H1 (cell line): Measurements from ENCODE around the gene RAD51B. TPM values are rescaled to one million over a fixed set of nuclear protein-coding genes. Genes with fewer than 3 reads are reported as not detected.
A peak's percentile ranks its signal among the peaks of the same experiment; 100 is the strongest.

ENCODE experiments used
- CTCF ChIA-PET: fragments of 300-600 bp; sonication (Branson Sonifier 250); formaldehyde crosslinking; loops from one replicate; lab custom pipeline; 2021; ENCODE audit not compliant: partially characterized antibody; lab: Charles Lee
- POLR2A ChIA-PET: fragments of 300-600 bp; sonication (Branson Sonifier 250); formaldehyde crosslinking; loops from one replicate; lab custom pipeline; 2021; ENCODE audit warnings: inconsistent platforms; ENCODE audit not compliant: partially characterized antibody; lab: Charles Lee
- DNase-seq, 2 experiments: peaks; one replicate each; pipeline versions ENCODE4 v3.0.0 to v3.0.0-alpha.2; 2010 to 2022; ENCODE audit warnings: low spot score in 2 of 2, low read depth in 1 of 2, mixed read lengths in 1 of 2
- FAIRE-seq: peaks from 2 replicates; lab custom pipeline; 2011; peaks lifted over from hg19 to GRCh38; lab: Jason Lieb, UNC
- H2AFZ ChIP-seq: 2 replicates; pipeline ENCODE4 v1.8.1; 2012; ENCODE audit warnings: low read length, inconsistent platforms
- H2AK5ac ChIP-seq: 2 replicates; pipeline ENCODE4 v1.6.1; 2013; ENCODE audit warnings: low read depth, low read length
- H2BK120ac ChIP-seq: replicated peaks from 2 replicates; pipeline ENCODE3; 2013; ENCODE audit warnings: low read depth, low read length, inconsistent platforms
- H2BK12ac ChIP-seq: 2 replicates; pipeline ENCODE4 v1.6.1; 2013; ENCODE audit warnings: low read depth, low read length
- H2BK15ac ChIP-seq: 2 replicates; pipeline ENCODE4 v1.6.1; 2013; ENCODE audit warnings: low read length
- H2BK20ac ChIP-seq: 2 replicates; pipeline ENCODE4 v1.6.1; 2013; ENCODE audit warnings: low read length
- H2BK5ac ChIP-seq: 2 replicates; pipeline ENCODE4 v1.6.1; 2013; ENCODE audit warnings: low read depth, low read length
- H3K14ac ChIP-seq: 2 replicates; pipeline ENCODE4 v1.6.1; 2013; ENCODE audit warnings: inconsistent platforms; ENCODE audit not compliant: insufficient read length
- H3K18ac ChIP-seq: 2 replicates; pipeline ENCODE4 v1.6.1; 2013; ENCODE audit warnings: low read length; ENCODE audit errors: extremely low read depth
- H3K23ac ChIP-seq: 2 replicates; pipeline ENCODE4 v1.6.1; 2013; ENCODE audit warnings: inconsistent platforms; ENCODE audit not compliant: insufficient read length
- H3K23me2 ChIP-seq: 2 replicates; pipeline ENCODE4 v1.6.1; 2013; ENCODE audit warnings: low read depth, low read length
- H3K27ac ChIP-seq: 2 replicates; pipeline ENCODE4 v1.6.1; 2011; ENCODE audit warnings: low read depth, low read length, inconsistent platforms
- H3K27me3 ChIP-seq, 4 experiments: replicated peaks in 1 of 4; 1 replicate in 1 of 4; 2 replicates in 3 of 4; pipeline versions ENCODE4 v1.6.1 to v1.8.1; 2011 to 2013; ENCODE audit warnings: low read length in 3 of 4, mild to moderate bottlenecking in 3 of 4, inconsistent platforms in 2 of 4, mixed read lengths in 2 of 4, moderate library complexity in 1 of 4; ENCODE audit not compliant: control insufficient read depth in 3 of 4, insufficient read depth in 3 of 4; ENCODE audit errors: extremely low read depth in 1 of 4
- H3K36me3 ChIP-seq, 4 experiments: 2 replicates each; pipeline versions ENCODE4 v1.6.1 to v1.8.1; 2011 to 2013; ENCODE audit warnings: mild to moderate bottlenecking in 4 of 4, low read length in 3 of 4, moderate library complexity in 2 of 4, control low read depth in 1 of 4, inconsistent platforms in 1 of 4; ENCODE audit not compliant: insufficient read depth in 4 of 4, control insufficient read depth in 2 of 4
- H3K4ac ChIP-seq: replicated peaks from 2 replicates; pipeline ENCODE3; 2013; ENCODE audit warnings: low read length, low read depth, mixed read lengths, inconsistent platforms; ENCODE audit not compliant: insufficient read length
- H3K4me1 ChIP-seq, 4 experiments: replicated peaks in 1 of 4; 1 replicate in 1 of 4; 2 replicates in 3 of 4; pipeline versions ENCODE4 v1.6.1 to v1.8.1; 2011 to 2013; ENCODE audit warnings: low read length in 3 of 4, inconsistent platforms in 2 of 4, mixed read lengths in 1 of 4; ENCODE audit not compliant: insufficient read depth in 4 of 4, control insufficient read depth in 3 of 4
- H3K4me2 ChIP-seq, 2 experiments: 2 replicates each; pipeline versions ENCODE4 v1.6.1 to v1.8.1; 2011 to 2013; ENCODE audit warnings: low read depth in 2 of 2, low read length in 2 of 2, control low read depth in 1 of 2, inconsistent platforms in 1 of 2, mild to moderate bottlenecking in 1 of 2; ENCODE audit not compliant: insufficient read depth in 1 of 2
- H3K4me3 ChIP-seq, 4 experiments: fragments of 200-600, 300-600 bp in 1 of 4; sonication (generic), shearing (Covaris generic), sonication (Bioruptor Twin) in 1 of 4; 2 replicates each; pipeline versions ENCODE4 v1.5.1 to v1.8.1; 2011 to 2016; ENCODE audit warnings: low read length in 4 of 4, low read depth in 3 of 4, control low read depth in 2 of 4, inconsistent platforms in 2 of 4, mild to moderate bottlenecking in 2 of 4, mixed read lengths in 1 of 4, moderate library complexity in 1 of 4; ENCODE audit not compliant: insufficient read depth in 2 of 4; ENCODE audit errors: extremely low read depth in 1 of 4
- H3K56ac ChIP-seq: replicated peaks from 2 replicates; pipeline ENCODE3; 2013; ENCODE audit warnings: low read depth, mild to moderate bottlenecking, mixed read lengths, low read length, inconsistent platforms; ENCODE audit not compliant: insufficient read length
- H3K79me1 ChIP-seq: 2 replicates; pipeline ENCODE4 v1.6.1; 2013; ENCODE audit warnings: low read depth, low read length, control low read depth
- H3K79me2 ChIP-seq, 2 experiments: 2 replicates each; pipeline versions ENCODE4 v1.6.1 to v1.8.1; 2012 to 2013; ENCODE audit warnings: low read length in 2 of 2, mild to moderate bottlenecking in 2 of 2, inconsistent platforms in 1 of 2; ENCODE audit not compliant: insufficient read depth in 2 of 2, control insufficient read depth in 1 of 2
- H3K9ac ChIP-seq, 4 experiments: replicated peaks in 1 of 4; 1 replicate in 1 of 4; 2 replicates in 3 of 4; pipeline versions ENCODE4 v1.6.1 to v1.8.1; 2011 to 2013; ENCODE audit warnings: low read depth in 3 of 4, low read length in 3 of 4, control low read depth in 2 of 4, mild to moderate bottlenecking in 2 of 4, moderate library complexity in 2 of 4, inconsistent platforms in 1 of 4; ENCODE audit errors: extremely low read depth in 1 of 4
- H3K9me3 ChIP-seq, 2 experiments: 2 replicates each; pipeline versions ENCODE4 v1.6.1 to v1.8.1; 2012 to 2013; ENCODE audit warnings: mild to moderate bottlenecking in 2 of 2, moderate library complexity in 2 of 2, control low read depth in 1 of 2, inconsistent platforms in 1 of 2, low read depth in 1 of 2, low read length in 1 of 2, mixed read lengths in 1 of 2; ENCODE audit not compliant: insufficient read depth in 2 of 2
- H4K20me1 ChIP-seq, 2 experiments: replicated peaks in 1 of 2; 2 replicates each; pipeline versions ENCODE3 to v1.8.1; 2011 to 2013; ENCODE audit warnings: inconsistent platforms in 2 of 2, low read length in 2 of 2, mild to moderate bottlenecking in 1 of 2; ENCODE audit not compliant: insufficient read depth in 2 of 2, control insufficient read depth in 1 of 2
- H4K5ac ChIP-seq: 2 replicates; pipeline ENCODE4 v1.6.1; 2013; ENCODE audit warnings: low read length, low read depth, mixed read lengths, inconsistent platforms; ENCODE audit not compliant: insufficient read length
- H4K8ac ChIP-seq: 2 replicates; pipeline ENCODE4 v1.8.0; 2013; ENCODE audit warnings: mild to moderate bottlenecking, moderate library complexity, low read length, inconsistent platforms; ENCODE audit not compliant: insufficient read depth; ENCODE audit errors: extremely low read depth
- H4K91ac ChIP-seq: replicated peaks from 2 replicates; pipeline ENCODE3; 2013; ENCODE audit warnings: low read length, mixed read lengths, inconsistent platforms; ENCODE audit not compliant: insufficient read length
- JUND ChIP-seq: IDR thresholded peaks from 2 replicates; pipeline ENCODE4 v1.6.1; 2011; ENCODE audit warnings: mild to moderate bottlenecking, improper control_type of control experiment, low read length
- RBBP5 ChIP-seq: IDR thresholded peaks from 2 replicates; pipeline ENCODE4 v1.7.1; 2012; ENCODE audit warnings: low read depth, mild to moderate bottlenecking, inconsistent platforms, low read length, moderate library complexity, borderline replicate concordance
- SP2 ChIP-seq: IDR thresholded peaks from 2 replicates; pipeline ENCODE4 v1.6.1; 2012; ENCODE audit warnings: mild to moderate bottlenecking, low read length, inconsistent platforms
- TBP ChIP-seq: IDR thresholded peaks from 2 replicates; pipeline ENCODE4 v1.6.1; 2011; ENCODE audit warnings: low read depth, low read length, improper control_type of control experiment
- WGBS, 2 experiments: shearing (Covaris generic) in 1 of 2; methylation state at CpG; one replicate each; pipeline versions ENCODE4 v1.1.6 to v1.1.7; 2013 to 2015; ENCODE audit warnings: low lambda C conversion rate in 2 of 2, mixed read lengths in 2 of 2, inconsistent platforms in 1 of 2, low coverage in 1 of 2, missing lambda C conversion rate in 1 of 2; ENCODE audit not compliant: insufficient replicate concordance in 2 of 2, insufficient coverage in 1 of 2, insufficient read length in 1 of 2; ENCODE audit errors: extremely low coverage in 1 of 2, missing lambda C conversion rate in 1 of 2; 5-methylcytosine and 5-hydroxymethylcytosine counted together
- polyA plus RNA-seq, 7 experiments: library from polyadenylated mRNA; depleted of rRNA in 3 of 7; stranded (reverse) in 5 of 7; unstranded in 2 of 7; fragments of >200 nt in 5 of 7; fragments of 200-250 nt in 2 of 7; gene quantifications; 1 replicate in 5 of 7; 2 replicates in 1 of 7; 4 replicates in 1 of 7; pipeline versions ENCODE4 v1.2.1 to v1.2.3, GENCODE V29; 2011 to 2013; ENCODE audit warnings: missing spikeins in 2 of 7, mixed read lengths in 2 of 7
- total RNA-seq: library from RNA; stranded (reverse); fragmentation: NEBNext Ultra II Directional; extraction: Animal tissue kit (Norgen Biotek cat#: 25700); gene quantifications from 2 replicates; pipeline ENCODE4 v1.2.1, GENCODE V29; 2021

Gene RAD51B
- total and polyA plus RNA-seq, 2 of the 8 experiments (the other 6 are each of a cell fraction or from before 2014, with no cell fraction given), result 3.9 to 14.9 TPM

DNA sequence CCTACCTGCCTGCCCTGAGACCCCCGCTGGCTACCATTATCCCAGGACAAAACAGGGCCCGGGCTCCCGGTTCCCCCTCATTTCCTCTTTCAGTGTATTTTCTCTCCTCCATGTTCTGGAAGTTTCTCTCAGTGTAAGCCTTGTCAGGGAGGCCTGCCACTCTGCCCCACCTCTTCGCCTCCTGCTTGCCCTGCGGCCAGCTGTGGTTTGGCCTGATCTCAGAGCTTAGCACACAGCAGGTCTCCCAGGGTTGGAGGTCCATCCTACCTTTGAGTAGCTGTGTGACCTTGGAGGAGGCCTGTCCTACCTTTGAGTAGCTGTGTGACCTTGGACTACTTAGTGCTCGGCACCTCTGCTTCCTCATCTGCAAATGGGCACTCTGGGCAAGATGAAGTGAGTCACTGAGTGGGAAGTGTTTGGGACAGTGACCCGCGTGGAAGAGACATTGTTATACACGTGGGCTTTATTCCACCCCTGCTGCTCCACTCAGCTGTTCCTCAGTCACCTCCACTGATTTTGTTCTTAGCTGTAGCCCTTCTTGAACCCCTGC, 760.6 kb downstream of the RAD51B start:
- no peak overlapping the region for H2AFZ ChIP-seq
- no peaks in the 10 kb centered on the region for H3K23me2 ChIP-seq
- no peak for DNase-seq
- peak overlapping the region; percentile 48 for H4K91ac ChIP-seq
- no peaks in the 10 kb centered on the region for H4K20me1 ChIP-seq
- H4K8ac ChIP-seq, result no peak overlapping the region
- H3K27ac ChIP-seq, result no peak overlapping the region
- FAIRE-seq, result no peak
- no peak overlapping the region for H4K5ac ChIP-seq
- 0 out of 2 replicates have a peak overlapping the region, but pooled peaks have one; percentile 6 for H2BK15ac ChIP-seq
- H3K4me1 ChIP-seq, result peaks cover 0 to 9% (median 3%) of the 10 kb centered on the region in 4 experiments; a peak in 5 of 7 replicates
- no peak overlapping the region for H3K56ac ChIP-seq
- H3K79me2 ChIP-seq, result no peaks in the 10 kb centered on the region
- 0 out of 2 replicates have a peak overlapping the region, but pooled peaks have one; percentile 6 for H3K18ac ChIP-seq
- TF ChIP-seq JUND (no peak), RBBP5 (no peak), TBP (no peak), SP2 (no peak)
- H3K36me3 ChIP-seq, result no peaks in the 10 kb centered on the region
- no peak overlapping the region for H2BK20ac ChIP-seq
- ChIA-PET CTCF (interaction anchor here (0.5 to 0.8 kb wide), 2 partner anchors 14 to 59 kb away, joined by 3 to 4 read pairs; no protein-coding TSS in a partner anchor), POLR2A (interaction anchor here (0.7 to 1.4 kb wide), 2 partner anchors 12 to 48 kb away, joined by 3 to 4 read pairs; no protein-coding TSS in a partner anchor)
- H3K9me3 ChIP-seq, result no peaks in the 10 kb centered on the region
- H3K23ac ChIP-seq, result no peak overlapping the region
- no peak overlapping the region for H3K4me2 ChIP-seq
- no peaks in the 10 kb centered on the region for H3K79me1 ChIP-seq
- H3K4ac ChIP-seq, result no peak overlapping the region
- peak overlapping the region; percentile 32; the same call in 1 of the 2 replicates for H2BK12ac ChIP-seq
- no peak overlapping the region for H3K9ac ChIP-seq
- peak overlapping the region; percentile 89; the same call in 1 of the 2 replicates for H2AK5ac ChIP-seq
- no peak overlapping the region for H3K4me3 ChIP-seq
- no peaks in the 10 kb centered on the region; a peak in 1 of 7 replicates for H3K27me3 ChIP-seq
- peak overlapping the region; percentile 12 for H2BK5ac ChIP-seq
- H3K14ac ChIP-seq, result no peak overlapping the region
- 73% methylated on average over 9 of the region's 9 CpGs; no CpG with 5 or more reads in 1 of the 2 experiments for WGBS, 2 experiments
- no peak overlapping the region for H2BK120ac ChIP-seq
